GM12878 (cell line): ENCODE results near the gene SACM1L. TPM values are rescaled to one million over a fixed set of nuclear protein-coding genes. Genes with fewer than 3 reads are reported as not detected.

Experiments
- ATAC-seq: fragments of 200-7000 bp; cut with Tn5 transposase; 3 replicates; pipeline ENCODE4 v1.9.1; 2020; ENCODE audit warnings: mild to moderate bottlenecking, moderate library complexity
- BruUV-seq: library from RNA; stranded (reverse); fragments of 400-500 nt; replicated peaks from 2 replicates; lab custom pipeline; 2021; lab: Mats Ljungman, UMichigan
- CTCF ChIA-PET: fragments of 300-600 bp; sonication (Branson Sonifier 250); formaldehyde crosslinking; extraction: SDS; loops from one replicate; lab custom pipeline; 2021; ENCODE audit warnings: inconsistent platforms; lab: Yijun Ruan, JAX
- POLR2A ChIA-PET: fragments of 350-600 bp; formaldehyde crosslinking; extraction: SDS; loops from one replicate; lab custom pipeline; 2021; ENCODE audit warnings: inconsistent platforms; lab: Charles Lee
- RAD21 ChIA-PET: fragments of 300-600 bp; sonication (Branson Sonifier 250); formaldehyde crosslinking; loops from one replicate; lab custom pipeline; 2023; ENCODE audit warnings: antibody characterized with exemption; ENCODE audit not compliant: unreplicated experiment; lab: Charles Lee
- SMC1A ChIA-PET: fragments of 300-600 bp; sonication (Branson Sonifier 250); formaldehyde crosslinking; loops from one replicate; lab custom pipeline; 2023; ENCODE audit not compliant: unreplicated experiment, uncharacterized antibody; lab: Charles Lee
- DNase-seq: peaks from one replicate; pipeline ENCODE4 v3.0.0-alpha.2; 2011; ENCODE audit warnings: low read depth, low spot score
- FAIRE-seq: peaks from 3 replicates; lab custom pipeline; 2011; peaks lifted over from hg19 to GRCh38; lab: Jason Lieb, UNC
- H2AFZ ChIP-seq: 2 replicates; pipeline ENCODE4 v1.6.0; 2011; ENCODE audit warnings: low read depth, low read length, control low read depth; ENCODE audit not compliant: control insufficient read depth
- H3K27ac ChIP-seq: 2 replicates; pipeline ENCODE4 v1.5.1; 2011; ENCODE audit warnings: control low read depth; ENCODE audit not compliant: control insufficient read depth, insufficient read depth
- H3K27me3 ChIP-seq, 2 experiments: replicated peaks in 1 of 2; 2 replicates each; pipeline versions ENCODE4 v1.6.0 to v1.6.1; 2011; ENCODE audit warnings: low read length in 1 of 2; ENCODE audit not compliant: control insufficient read depth in 2 of 2, insufficient read depth in 2 of 2
- H3K36me3 ChIP-seq, 2 experiments: 2 replicates each; pipeline ENCODE4 v1.5.1; 2011; ENCODE audit warnings: low read length in 1 of 2; ENCODE audit not compliant: control insufficient read depth in 2 of 2, insufficient read depth in 2 of 2
- H3K4me1 ChIP-seq: 2 replicates; pipeline ENCODE4 v1.6.1; 2011; ENCODE audit warnings: mild to moderate bottlenecking, low read length, moderate library complexity, mixed read lengths; ENCODE audit not compliant: control insufficient read depth, insufficient read depth
- H3K4me2 ChIP-seq: 2 replicates; pipeline ENCODE4 v1.6.0; 2011; ENCODE audit warnings: control low read depth; ENCODE audit not compliant: control insufficient read depth, insufficient read depth
- H3K4me3 ChIP-seq: fragments of 200-600 bp; sonication (generic); 2 replicates; pipeline ENCODE4 v1.5.1; 2016
- H3K79me2 ChIP-seq: 2 replicates; pipeline ENCODE4 v1.6.0; 2011; ENCODE audit warnings: low read length; ENCODE audit not compliant: control insufficient read depth, insufficient read depth
- H3K9ac ChIP-seq: 2 replicates; pipeline ENCODE4 v1.8.0; 2011; ENCODE audit warnings: low read length, control low read depth, mixed read lengths; ENCODE audit not compliant: control insufficient read depth, insufficient read depth
- H3K9me3 ChIP-seq: replicated peaks from 3 replicates; pipeline ENCODE4 v1.5.1; 2011; ENCODE audit warnings: mild to moderate bottlenecking, low read length; ENCODE audit not compliant: control insufficient read depth, insufficient read depth
- H4K20me1 ChIP-seq: 2 replicates; pipeline ENCODE4 v1.6.0; 2011; ENCODE audit not compliant: control insufficient read depth, insufficient read depth
- CHD1 ChIP-seq: IDR thresholded peaks from 2 replicates; pipeline ENCODE4 v1.6.1; 2012; ENCODE audit warnings: low read depth, low read length, improper control_type of control experiment
- ESRRA ChIP-seq: IDR thresholded peaks from 2 replicates; pipeline ENCODE4 v1.6.1; 2012; ENCODE audit warnings: mild to moderate bottlenecking, low read length, improper control_type of control experiment
- FOS ChIP-seq: IDR thresholded peaks from 3 replicates; pipeline ENCODE4 v1.6.1; 2011; ENCODE audit warnings: borderline replicate concordance; ENCODE audit not compliant: insufficient read length; ENCODE audit errors: extremely low read depth
- FOXK2 ChIP-seq: fragments of 450-650 bp; IDR thresholded peaks from 2 replicates; pipeline ENCODE4 v1.6.1; 2017; ENCODE audit warnings: mild to moderate bottlenecking, moderate library complexity
- GABPA ChIP-seq: IDR thresholded peaks from 2 replicates; pipeline ENCODE4 v1.6.1; 2014; ENCODE audit warnings: antibody characterized with exemption, low read depth, mild to moderate bottlenecking, inconsistent platforms
- HDGF ChIP-seq: fragments of 450-650 bp; IDR thresholded peaks from 2 replicates; pipeline ENCODE4 v1.6.1; 2016; ENCODE audit warnings: antibody characterized with exemption
- MLLT1 ChIP-seq: fragments of 450-650 bp; IDR thresholded peaks from 2 replicates; pipeline ENCODE4 v1.6.1; 2016; ENCODE audit warnings: mild to moderate bottlenecking
- POLR2A ChIP-seq: IDR thresholded peaks from 2 replicates; pipeline ENCODE4 v1.6.1; 2011; ENCODE audit warnings: low read depth, mild to moderate bottlenecking, low read length
- POLR2AphosphoS5 ChIP-seq: IDR thresholded peaks from 2 replicates; pipeline ENCODE4 v1.6.1; 2011; ENCODE audit warnings: mild to moderate bottlenecking, low read length, inconsistent platforms
- RUNX3 ChIP-seq: IDR thresholded peaks from 2 replicates; pipeline ENCODE4 v1.6.1; 2012; ENCODE audit warnings: low read length, inconsistent platforms
- SMC3 ChIP-seq: IDR thresholded peaks from 2 replicates; pipeline ENCODE4 v1.6.1; 2011; ENCODE audit warnings: low read length, improper control_type of control experiment, borderline replicate concordance
- SREBF2 ChIP-seq: IDR thresholded peaks from 2 replicates; pipeline ENCODE4 v1.6.1; 2012; ENCODE audit warnings: mild to moderate bottlenecking, low read length
- SRF ChIP-seq, 2 experiments: IDR thresholded peaks; 2 replicates each; pipeline ENCODE4 v1.6.1; 2011; ENCODE audit warnings: low read depth in 2 of 2, low read length in 2 of 2, mild to moderate bottlenecking in 1 of 2, moderate library complexity in 1 of 2
- TARDBP ChIP-seq: IDR thresholded peaks from 2 replicates; pipeline ENCODE4 v1.6.1; 2016; ENCODE audit warnings: borderline replicate concordance
- ZNF24 ChIP-seq: fragments of 450-650 bp; IDR thresholded peaks from 2 replicates; pipeline ENCODE4 v1.6.1; 2017; ENCODE audit warnings: antibody characterized with exemption, mild to moderate bottlenecking
- ZNF274 ChIP-seq: IDR thresholded peaks from one replicate; pipeline ENCODE4 v1.8.0; 2011; ENCODE audit not compliant: insufficient read length, insufficient read depth
- ZNF384 ChIP-seq: IDR thresholded peaks from 2 replicates; pipeline ENCODE4 v1.6.1; 2012; ENCODE audit warnings: low read depth, mild to moderate bottlenecking, low read length, improper control_type of control experiment, borderline replicate concordance
- ZNF592 ChIP-seq: fragments of 450-650 bp; IDR thresholded peaks from 2 replicates; pipeline ENCODE4 v1.6.1; 2017; ENCODE audit warnings: mild to moderate bottlenecking, moderate library complexity
- WGBS: methylation state at CpG from one replicate; pipeline ENCODE4 v1.1.6; 2016; ENCODE audit warnings: low lambda C conversion rate; ENCODE audit not compliant: insufficient replicate concordance, insufficient coverage; ENCODE audit errors: missing lambda C conversion rate; 5-methylcytosine and 5-hydroxymethylcytosine counted together
- in situ Hi-C: fragments of 300-500 bp; cut with MboI; formaldehyde crosslinking; loops from 9 replicates; pipeline ENCODE4 v1.14.3; 2018; ENCODE audit warnings: mixed read lengths
- intact Hi-C: fragments of 100-400 bp; cut with micrococcal nuclease; formaldehyde crosslinking; loops from one replicate; pipeline ENCODE4 v1.14.2; 2022; ENCODE audit not compliant: unreplicated experiment
- polyA plus RNA-seq, 11 experiments: library from polyadenylated mRNA; depleted of rRNA in 4 of 11; unstranded in 6 of 11; stranded (reverse) in 5 of 11; fragments of >200 nt; fragmentation: Nextera tagmentation in 4 of 11; fragmentation: Illumina TruSeq in 1 of 11; extraction: Ambion mirVana in 4 of 11; extraction: Trizol in 1 of 11; gene quantifications; 1 replicate in 1 of 11; 2 replicates in 10 of 11; pipeline versions ENCODE4 v1.2.1 to v1.2.3, GENCODE V29; 2011 to 2016; ENCODE audit warnings: inconsistent platforms in 2 of 11, missing spikeins in 2 of 11, low read depth in 1 of 11
- total RNA-seq, 4 experiments: library from RNA; depleted of rRNA in 3 of 4; stranded (reverse); fragments of >200 nt in 3 of 4; fragmentation: Illumina TruSeq in 1 of 4; extraction: Trizol in 1 of 4; gene quantifications; 2 replicates each; pipeline versions ENCODE4 v1.2.1 to v1.2.3, GENCODE V29; 2013 to 2021
- TF ChIP-seq, protein P1 (sequence below): fragments of 450-650 bp; IDR thresholded peaks from 2 replicates; pipeline ENCODE4 v1.6.1; 2016; ENCODE audit warnings: mild to moderate bottlenecking

The SACM1L gene
- total and polyA plus RNA-seq, 10 of the 15 experiments (the other 5 are each of a cell fraction or from before 2014, with no cell fraction given), result 16.5 to 48.3 (median 28.9) TPM

- Histone ChIP-seq H3K9me3 (no peaks in the 10 kb centered on the region; the same call in 2 of the 3 replicates), H3K9ac (no peak overlapping the region), H3K4me3 (no peak overlapping the region), H3K4me2 (no peak overlapping the region), H3K36me3 (no peaks in the 10 kb centered on the region), H3K27ac (no peak overlapping the region), H3K4me1 (peaks cover 5% of the 10 kb centered on the region), H2AFZ (no peak overlapping the region), H3K27me3 (peaks cover 2 to 16% of the 10 kb centered on the region in 2 experiments; a peak in 3 of 4 replicates), H4K20me1 (no peaks in the 10 kb centered on the region), H3K79me2 (no peaks in the 10 kb centered on the region)
- intact Hi-C loops, result no loop called here
- FAIRE-seq (no peak), ATAC-seq (no peak), DNase-seq (no peak)
- ChIA-PET RAD21 (no interaction called here), CTCF (no interaction called here), SMC1A (no interaction called here), POLR2A (no interaction called here)
- TF ChIP-seq SRF (IDR thresholded peaks at IDR 0.05; ENCODE audit: low read depth in 2 of 2, low read length in 2 of 2) (no peak), TARDBP (no peak), ZNF592 (no peak), GABPA (no peak), ZNF384 (no peak), ESRRA (no peak), FOS (no peak), FOXK2 (no peak), SREBF2 (no peak), MLLT1 (no peak), ZNF274 (no peak), SMC3 (no peak), CHD1 (no peak), ZNF24 (no peak), POLR2A (no peak), POLR2AphosphoS5 (no peak), HDGF (no peak), RUNX3 (no peak)
- TF ChIP-seq, protein P1, sequence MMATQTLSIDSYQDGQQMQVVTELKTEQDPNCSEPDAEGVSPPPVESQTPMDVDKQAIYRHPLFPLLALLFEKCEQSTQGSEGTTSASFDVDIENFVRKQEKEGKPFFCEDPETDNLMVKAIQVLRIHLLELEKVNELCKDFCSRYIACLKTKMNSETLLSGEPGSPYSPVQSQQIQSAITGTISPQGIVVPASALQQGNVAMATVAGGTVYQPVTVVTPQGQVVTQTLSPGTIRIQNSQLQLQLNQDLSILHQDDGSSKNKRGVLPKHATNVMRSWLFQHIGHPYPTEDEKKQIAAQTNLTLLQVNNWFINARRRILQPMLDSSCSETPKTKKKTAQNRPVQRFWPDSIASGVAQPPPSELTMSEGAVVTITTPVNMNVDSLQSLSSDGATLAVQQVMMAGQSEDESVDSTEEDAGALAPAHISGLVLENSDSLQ, result no peak
- no TSS peak for BruUV-seq
- in situ Hi-C loops, result no loop called here
- 25% methylated on average over 2 of the region's 2 CpGs for WGBS
Observed at GRCh38 chr3:45792036-45792435, 102.8 kb downstream of the SACM1L start.
